Measurements from ENCODE around the gene BPIFB3.

The BPIFB3 gene

GRCh38 chr20:33015700-33016580 lies 37.8 kb upstream of the BPIFB3 start:
- DNase-seq = no peak

- no peak for DNase-seq
Measured at GRCh38 chr20:33016581-33017109, 37.1 kb upstream of the BPIFB3 start.

- no peak for DNase-seq
Measured at GRCh38 chr20:33017542-33017941, 36.2 kb upstream of the BPIFB3 start.

- no peak for DNase-seq
Measured at GRCh38 chr20:33018169-33018931, 35.4 kb upstream of the BPIFB3 start.

GRCh38 chr20:33019465-33020277 lies 34.0 kb upstream of the BPIFB3 start:
- DNase-seq = no peak

- DNase-seq = no peak
Measured at GRCh38 chr20:33020278-33021161, 33.2 kb upstream of the BPIFB3 start.

- DNase-seq = no peak
Measured at GRCh38 chr20:33021879-33022278, 31.8 kb upstream of the BPIFB3 start.

GRCh38 chr20:33022289-33022688 lies 31.4 kb upstream of the BPIFB3 start:
- no peak for DNase-seq

- no peak for DNase-seq
Measured at GRCh38 chr20:33022694-33023438, 30.8 kb upstream of the BPIFB3 start.

- no peak for DNase-seq
Measured at GRCh38 chr20:33023439-33024242, 30.1 kb upstream of the BPIFB3 start.

- DNase-seq = no peak
Measured at GRCh38 chr20:33024243-33024560, 29.5 kb upstream of the BPIFB3 start.

- DNase-seq = no peak
Measured at GRCh38 chr20:33024609-33025317, 28.9 kb upstream of the BPIFB3 start.

- DNase-seq = no peak
Measured at GRCh38 chr20:33025318-33025876, 28.3 kb upstream of the BPIFB3 start.

GRCh38 chr20:33026072-33026778 lies 27.5 kb upstream of the BPIFB3 start:
- DNase-seq = no peak

GRCh38 chr20:33026779-33027759 lies 26.6 kb upstream of the BPIFB3 start:
- no peak for DNase-seq

GRCh38 chr20:33027769-33028751 lies 25.6 kb upstream of the BPIFB3 start:
- DNase-seq = no peak
